ENCODE data around the gene LKAAEAR1. TPM values are rescaled to one million over a fixed set of nuclear protein-coding genes. Genes with fewer than 3 reads are reported as not detected.

Gene LKAAEAR1
- total and polyA plus RNA-seq, 2 of the 13 experiments (the other 11 are each of a cell fraction or from before 2014, with no cell fraction given), result not detected

GRCh38 chr20:64036346-64037198 is 47.6 kb downstream of the LKAAEAR1 start (continued):
- no peak for TF ChIP-seq TRIM24 (CRISPR knock-in tag; IDR thresholded peaks at IDR 0.05)
- TF ChIP-seq ZMYM4 (CRISPR knock-in tag; IDR thresholded peaks at IDR 0.05), result peak; percentile 72; the same call in 1 of the 2 replicates
- TF ChIP-seq ZNF569 (CRISPR knock-in tag; IDR thresholded peaks at IDR 0.05; ENCODE audit: borderline replicate concordance), result no peak
- no peak for TF ChIP-seq KDM6A (CRISPR knock-in tag; IDR thresholded peaks at IDR 0.05; ENCODE audit: low read depth)
- TF ChIP-seq MTF1 (CRISPR knock-in tag; IDR thresholded peaks at IDR 0.05), result no peak
- TF ChIP-seq ZNF34 (CRISPR knock-in tag; IDR thresholded peaks at IDR 0.05; ENCODE audit: borderline replicate concordance), result no peak
- no peak; the same call in 1 of the 2 replicates for TF ChIP-seq ETV5 (CRISPR knock-in tag; IDR thresholded peaks at IDR 0.05; ENCODE audit: borderline replicate concordance)
- TF ChIP-seq, protein P1, sequence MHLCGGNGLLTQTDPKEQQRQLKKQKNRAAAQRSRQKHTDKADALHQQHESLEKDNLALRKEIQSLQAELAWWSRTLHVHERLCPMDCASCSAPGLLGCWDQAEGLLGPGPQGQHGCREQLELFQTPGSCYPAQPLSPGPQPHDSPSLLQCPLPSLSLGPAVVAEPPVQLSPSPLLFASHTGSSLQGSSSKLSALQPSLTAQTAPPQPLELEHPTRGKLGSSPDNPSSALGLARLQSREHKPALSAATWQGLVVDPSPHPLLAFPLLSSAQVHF (CRISPR knock-in tag; IDR thresholded peaks at IDR 0.05), result peak; percentile 16; the same call in 1 of the 2 replicates
- no peak for TF ChIP-seq ZNF10 (CRISPR knock-in tag; IDR thresholded peaks at IDR 0.05; ENCODE audit: borderline replicate concordance, low read depth)
- no peak for TF ChIP-seq IKZF4 (CRISPR knock-in tag; IDR thresholded peaks at IDR 0.05; ENCODE audit: borderline replicate concordance, low read depth, not compliant biosample characterization)
- TF ChIP-seq, protein P2, sequence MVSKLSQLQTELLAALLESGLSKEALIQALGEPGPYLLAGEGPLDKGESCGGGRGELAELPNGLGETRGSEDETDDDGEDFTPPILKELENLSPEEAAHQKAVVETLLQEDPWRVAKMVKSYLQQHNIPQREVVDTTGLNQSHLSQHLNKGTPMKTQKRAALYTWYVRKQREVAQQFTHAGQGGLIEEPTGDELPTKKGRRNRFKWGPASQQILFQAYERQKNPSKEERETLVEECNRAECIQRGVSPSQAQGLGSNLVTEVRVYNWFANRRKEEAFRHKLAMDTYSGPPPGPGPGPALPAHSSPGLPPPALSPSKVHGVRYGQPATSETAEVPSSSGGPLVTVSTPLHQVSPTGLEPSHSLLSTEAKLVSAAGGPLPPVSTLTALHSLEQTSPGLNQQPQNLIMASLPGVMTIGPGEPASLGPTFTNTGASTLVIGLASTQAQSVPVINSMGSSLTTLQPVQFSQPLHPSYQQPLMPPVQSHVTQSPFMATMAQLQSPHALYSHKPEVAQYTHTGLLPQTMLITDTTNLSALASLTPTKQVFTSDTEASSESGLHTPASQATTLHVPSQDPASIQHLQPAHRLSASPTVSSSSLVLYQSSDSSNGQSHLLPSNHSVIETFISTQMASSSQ (IDR thresholded peaks at IDR 0.05; ENCODE audit: low read depth), result no peak
- TF ChIP-seq, protein P2 (CRISPR knock-in tag; IDR thresholded peaks at IDR 0.05; ENCODE audit: borderline replicate concordance), result peak; percentile 5; the same call in 1 of the 2 replicates
- TF ChIP-seq CENPBD1 (CRISPR knock-in tag; IDR thresholded peaks at IDR 0.05; ENCODE audit: borderline replicate concordance, low read depth), result no peak
- no peak for TF ChIP-seq ZFP36 (IDR thresholded peaks at IDR 0.05; ENCODE audit: borderline replicate concordance, low read depth, low read length, partially characterized antibody)
- 0 out of 2 replicates have a peak, but pooled peaks have one; percentile 22 for TF ChIP-seq ARID2 (CRISPR knock-in tag; IDR thresholded peaks at IDR 0.05; ENCODE audit: borderline replicate concordance)
- peak; percentile 22; the same call in 1 of the 2 replicates for TF ChIP-seq RARA (CRISPR knock-in tag; IDR thresholded peaks at IDR 0.05)
- TF ChIP-seq POLR2G (IDR thresholded peaks at IDR 0.05; ENCODE audit: low read depth, low read length), result peak; percentile 61

Data from HepG2 (cell line).